SK-N-SH treated with all-trans-retinoic acid at 6 μM for 48 hours (cell line): ENCODE measurements around the gene VPS13D.

ENCODE experiments used
- ATAC-seq: fragments of 200-7000 bp; cut with Tn5 transposase; 3 replicates; pipeline ENCODE4 v1.9.1; 2020; ENCODE audit warnings: mild to moderate bottlenecking, moderate library complexity
- ARNTL ChIP-seq: fragments of 450-650 bp; formaldehyde crosslinking; IDR thresholded peaks from 2 replicates; pipeline ENCODE4 v1.5.0; 2020; ENCODE audit warnings: low read depth, mild to moderate bottlenecking, moderate library complexity, borderline replicate concordance
- BACH2 ChIP-seq: fragments of 250-450 bp; sonication (Bioruptor Pico); IDR thresholded peaks from 2 replicates; pipeline ENCODE4 v1.9.0; 2021; ENCODE audit warnings: mild to moderate bottlenecking, borderline replicate concordance
- CREB5 ChIP-seq: fragments of 250-450 bp; sonication (Bioruptor Pico); IDR thresholded peaks from 2 replicates; pipeline ENCODE4 v1.5.1; 2020; ENCODE audit warnings: low read depth, mild to moderate bottlenecking, moderate library complexity
- CSDC2 ChIP-seq: fragments of 250-450 bp; sonication (Bioruptor Pico); IDR thresholded peaks from 2 replicates; pipeline ENCODE4 v1.5.0; 2020; ENCODE audit warnings: mild to moderate bottlenecking, moderate library complexity
- GLIS3 ChIP-seq: fragments of 250-450 bp; sonication (Bioruptor Pico); IDR thresholded peaks from 2 replicates; pipeline ENCODE4 v1.5.0; 2020; ENCODE audit warnings: mild to moderate bottlenecking, moderate library complexity
- ISL1 ChIP-seq: fragments of 250-450 bp; sonication (Bioruptor Pico); IDR thresholded peaks from 2 replicates; pipeline ENCODE4 v2.1.2; 2022; ENCODE audit warnings: mild to moderate bottlenecking, moderate library complexity
- OSR1 ChIP-seq: fragments of 250-450 bp; sonication (Bioruptor Pico); IDR thresholded peaks from 2 replicates; pipeline ENCODE4 v1.8.0; 2022; ENCODE audit warnings: moderate library complexity, mild to moderate bottlenecking, inconsistent platforms
- PATZ1 ChIP-seq: fragments of 250-450 bp; sonication (Bioruptor Pico); IDR thresholded peaks from 2 replicates; pipeline ENCODE4 v1.8.0; 2020; ENCODE audit warnings: mild to moderate bottlenecking, moderate library complexity, borderline replicate concordance
- PPARA ChIP-seq: fragments of 250-450 bp; sonication (Bioruptor Pico); IDR thresholded peaks from 2 replicates; pipeline ENCODE4 v1.5.0; 2020; ENCODE audit warnings: mild to moderate bottlenecking, borderline replicate concordance
- RARB ChIP-seq: fragments of 250-450 bp; sonication (Bioruptor Pico); IDR thresholded peaks from 2 replicates; pipeline ENCODE4 v1.8.0; 2021; ENCODE audit warnings: mild to moderate bottlenecking, moderate library complexity
- SNAI2 ChIP-seq: fragments of 250-450 bp; sonication (Bioruptor Pico); IDR thresholded peaks from 2 replicates; pipeline ENCODE4 v1.5.0; 2020; ENCODE audit warnings: mild to moderate bottlenecking, moderate library complexity
- TCF4 ChIP-seq: fragments of 250-450 bp; sonication (Bioruptor Pico); IDR thresholded peaks from 2 replicates; pipeline ENCODE4 v1.8.0; 2021; ENCODE audit warnings: mild to moderate bottlenecking, moderate library complexity, borderline replicate concordance
- TOX ChIP-seq: fragments of 250-450 bp; sonication (Bioruptor Pico); IDR thresholded peaks from 2 replicates; pipeline ENCODE4 v1.8.0; 2021; ENCODE audit warnings: mild to moderate bottlenecking, moderate library complexity, borderline replicate concordance
- TSHZ2 ChIP-seq: fragments of 250-450 bp; sonication (Bioruptor Pico); IDR thresholded peaks from 2 replicates; pipeline ENCODE4 v1.5.0; 2020; ENCODE audit warnings: mild to moderate bottlenecking, moderate library complexity
- ZC3H10 ChIP-seq: fragments of 250-450 bp; sonication (Bioruptor Pico); IDR thresholded peaks from 2 replicates; pipeline ENCODE4 v1.5.1; 2021; ENCODE audit warnings: mild to moderate bottlenecking, moderate library complexity
- ZFP3 ChIP-seq: fragments of 250-450 bp; sonication (Bioruptor Pico); IDR thresholded peaks from 2 replicates; pipeline ENCODE4 v1.5.0; 2020; ENCODE audit warnings: mild to moderate bottlenecking, moderate library complexity
- ZFP30 ChIP-seq: fragments of 450-650 bp; formaldehyde crosslinking; IDR thresholded peaks from 2 replicates; pipeline ENCODE4 v1.5.0; 2022; ENCODE audit warnings: mild to moderate bottlenecking, moderate library complexity
- ZNF565 ChIP-seq: fragments of 450-650 bp; formaldehyde crosslinking; conservative IDR thresholded peaks from 2 replicates; pipeline ENCODE4 v1.5.0; 2020; ENCODE audit warnings: low read depth, mild to moderate bottlenecking, moderate library complexity
- ZNF70 ChIP-seq: fragments of 450-650 bp; formaldehyde crosslinking; IDR thresholded peaks from 2 replicates; pipeline ENCODE4 v1.5.0; 2020; ENCODE audit warnings: mild to moderate bottlenecking, moderate library complexity
- ZNF8 ChIP-seq: fragments of 450-650 bp; formaldehyde crosslinking; IDR thresholded peaks from 2 replicates; pipeline ENCODE4 v1.5.0; 2020; ENCODE audit warnings: mild to moderate bottlenecking, moderate library complexity
- TF ChIP-seq, protein P1 (sequence below): fragments of 250-450 bp; sonication (Bioruptor Pico); IDR thresholded peaks from 2 replicates; pipeline ENCODE4 v1.5.1; 2021; ENCODE audit warnings: mild to moderate bottlenecking, moderate library complexity
- TF ChIP-seq, protein P2 (sequence below): fragments of 250-450 bp; sonication (Bioruptor Pico); IDR thresholded peaks from 2 replicates; pipeline ENCODE4 v1.8.0; 2021; ENCODE audit warnings: low read depth, mild to moderate bottlenecking, moderate library complexity, borderline replicate concordance

VPS13D gene

GRCh38 chr1:12400027-12400693 lies 170.3 kb downstream of the VPS13D start:
- no peak for ATAC-seq
- no peak for TF ChIP-seq PATZ1 (CRISPR knock-in tag)
- no peak for TF ChIP-seq OSR1 (CRISPR knock-in tag)
- TF ChIP-seq, protein P1, sequence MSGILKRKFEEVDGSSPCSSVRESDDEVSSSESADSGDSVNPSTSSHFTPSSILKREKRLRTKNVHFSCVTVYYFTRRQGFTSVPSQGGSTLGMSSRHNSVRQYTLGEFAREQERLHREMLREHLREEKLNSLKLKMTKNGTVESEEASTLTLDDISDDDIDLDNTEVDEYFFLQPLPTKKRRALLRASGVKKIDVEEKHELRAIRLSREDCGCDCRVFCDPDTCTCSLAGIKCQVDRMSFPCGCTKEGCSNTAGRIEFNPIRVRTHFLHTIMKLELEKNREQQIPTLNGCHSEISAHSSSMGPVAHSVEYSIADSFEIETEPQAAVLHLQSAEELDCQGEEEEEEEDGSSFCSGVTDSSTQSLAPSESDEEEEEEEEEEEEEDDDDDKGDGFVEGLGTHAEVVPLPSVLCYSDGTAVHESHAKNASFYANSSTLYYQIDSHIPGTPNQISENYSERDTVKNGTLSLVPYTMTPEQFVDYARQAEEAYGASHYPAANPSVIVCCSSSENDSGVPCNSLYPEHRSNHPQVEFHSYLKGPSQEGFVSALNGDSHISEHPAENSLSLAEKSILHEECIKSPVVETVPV (CRISPR knock-in tag): no peak
- no peak for TF ChIP-seq ARNTL (CRISPR knock-in tag)
- TF ChIP-seq ZNF565 (CRISPR knock-in tag): no peak
- no peak for TF ChIP-seq CSDC2 (CRISPR knock-in tag)
- TF ChIP-seq GLIS3: no peak
- no peak for TF ChIP-seq TOX (CRISPR knock-in tag)
- TF ChIP-seq BACH2 (CRISPR knock-in tag): no peak
- TF ChIP-seq CREB5 (CRISPR knock-in tag): no peak
- TF ChIP-seq, protein P2, sequence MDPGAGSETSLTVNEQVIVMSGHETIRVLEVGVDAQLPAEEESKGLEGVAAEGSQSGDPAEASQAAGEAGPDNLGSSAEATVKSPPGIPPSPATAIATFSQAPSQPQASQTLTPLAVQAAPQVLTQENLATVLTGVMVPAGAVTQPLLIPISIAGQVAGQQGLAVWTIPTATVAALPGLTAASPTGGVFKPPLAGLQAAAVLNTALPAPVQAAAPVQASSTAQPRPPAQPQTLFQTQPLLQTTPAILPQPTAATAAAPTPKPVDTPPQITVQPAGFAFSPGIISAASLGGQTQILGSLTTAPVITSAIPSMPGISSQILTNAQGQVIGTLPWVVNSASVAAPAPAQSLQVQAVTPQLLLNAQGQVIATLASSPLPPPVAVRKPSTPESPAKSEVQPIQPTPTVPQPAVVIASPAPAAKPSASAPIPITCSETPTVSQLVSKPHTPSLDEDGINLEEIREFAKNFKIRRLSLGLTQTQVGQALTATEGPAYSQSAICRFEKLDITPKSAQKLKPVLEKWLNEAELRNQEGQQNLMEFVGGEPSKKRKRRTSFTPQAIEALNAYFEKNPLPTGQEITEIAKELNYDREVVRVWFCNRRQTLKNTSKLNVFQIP (CRISPR knock-in tag): no peak
- no peak for TF ChIP-seq ZFP30 (CRISPR knock-in tag)
- TF ChIP-seq ZNF70 (CRISPR knock-in tag): no peak
- no peak for TF ChIP-seq ZFP3 (CRISPR knock-in tag)
- no peak for TF ChIP-seq PPARA (CRISPR knock-in tag)
- no peak for TF ChIP-seq TSHZ2 (CRISPR knock-in tag)
- TF ChIP-seq SNAI2 (CRISPR knock-in tag): no peak
- TF ChIP-seq ZNF8 (CRISPR knock-in tag): no peak
- no peak for TF ChIP-seq TCF4 (CRISPR knock-in tag)
- no peak for TF ChIP-seq ISL1 (CRISPR knock-in tag)

- no peak for TF ChIP-seq ZFP30 (CRISPR knock-in tag)
- no peak for TF ChIP-seq TSHZ2 (CRISPR knock-in tag)
- no peak for TF ChIP-seq BACH2 (CRISPR knock-in tag)
- TF ChIP-seq, protein P2 (CRISPR knock-in tag): no peak
- TF ChIP-seq ZC3H10: no peak
- no peak for TF ChIP-seq RARB (CRISPR knock-in tag)
- TF ChIP-seq CSDC2 (CRISPR knock-in tag): no peak
- TF ChIP-seq, all 23 proteins: peak for 0
- no peak for ATAC-seq
Measured at GRCh38 chr1:12402159-12402673, 172.4 kb downstream of the VPS13D start.
